LNCaP clone FGC (cell line): ENCODE results near the gene ZNF358.

ENCODE experiments used
- DNase-seq: peaks from one replicate; pipeline ENCODE4 v3.0.0-alpha.2; 2011; ENCODE audit warnings: low read depth
- H3K4me3 ChIP-seq: 2 replicates; pipeline ENCODE4 v1.5.1; 2011; ENCODE audit warnings: mild to moderate bottlenecking, low read depth, low read length, control low read depth
- TF ChIP-seq, protein P1 (sequence below): IDR thresholded peaks from 2 replicates; pipeline ENCODE4 v1.5.1; 2012; ENCODE audit warnings: mild to moderate bottlenecking; ENCODE audit not compliant: control insufficient read depth, insufficient read depth; ENCODE audit errors: extremely low read depth

Gene ZNF358

DNA sequence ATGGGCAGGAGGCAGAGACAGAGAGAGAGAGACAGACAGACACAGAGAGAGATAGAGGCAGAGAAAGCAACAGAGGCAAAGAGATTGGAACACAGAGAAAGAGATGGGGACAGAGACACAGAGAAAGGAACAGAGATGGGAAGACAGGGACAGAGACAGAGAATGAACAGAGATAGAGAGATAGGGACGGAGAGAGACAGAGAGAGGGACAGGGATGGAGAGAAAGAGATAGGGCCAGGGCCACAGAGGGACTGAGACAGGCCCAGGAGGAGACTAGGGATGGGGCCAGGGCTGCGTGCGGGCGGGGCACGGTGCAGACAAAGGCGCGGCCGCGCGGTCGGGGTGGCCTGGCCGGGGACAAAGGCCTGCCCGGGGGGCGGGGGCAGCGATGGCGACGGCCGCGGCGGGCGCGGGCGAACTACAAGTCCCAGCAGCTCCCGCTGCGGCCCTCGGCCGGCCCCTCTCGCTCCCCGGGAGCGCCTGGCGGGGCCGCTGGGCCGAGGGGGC is at the start of gene ZNF358:
ZNF358 (plus strand) TSS at position 459 of the 507 bp plus-strand sequence. CDS start 3,140 bp downstream, outside the sequence.
- H3K4me3 ChIP-seq, result peak within 1 kb of the TSS; percentile 86
- DNase-seq, result no peak
- TF ChIP-seq, protein P1, sequence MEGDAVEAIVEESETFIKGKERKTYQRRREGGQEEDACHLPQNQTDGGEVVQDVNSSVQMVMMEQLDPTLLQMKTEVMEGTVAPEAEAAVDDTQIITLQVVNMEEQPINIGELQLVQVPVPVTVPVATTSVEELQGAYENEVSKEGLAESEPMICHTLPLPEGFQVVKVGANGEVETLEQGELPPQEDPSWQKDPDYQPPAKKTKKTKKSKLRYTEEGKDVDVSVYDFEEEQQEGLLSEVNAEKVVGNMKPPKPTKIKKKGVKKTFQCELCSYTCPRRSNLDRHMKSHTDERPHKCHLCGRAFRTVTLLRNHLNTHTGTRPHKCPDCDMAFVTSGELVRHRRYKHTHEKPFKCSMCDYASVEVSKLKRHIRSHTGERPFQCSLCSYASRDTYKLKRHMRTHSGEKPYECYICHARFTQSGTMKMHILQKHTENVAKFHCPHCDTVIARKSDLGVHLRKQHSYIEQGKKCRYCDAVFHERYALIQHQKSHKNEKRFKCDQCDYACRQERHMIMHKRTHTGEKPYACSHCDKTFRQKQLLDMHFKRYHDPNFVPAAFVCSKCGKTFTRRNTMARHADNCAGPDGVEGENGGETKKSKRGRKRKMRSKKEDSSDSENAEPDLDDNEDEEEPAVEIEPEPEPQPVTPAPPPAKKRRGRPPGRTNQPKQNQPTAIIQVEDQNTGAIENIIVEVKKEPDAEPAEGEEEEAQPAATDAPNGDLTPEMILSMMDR, result no peak

DNA sequence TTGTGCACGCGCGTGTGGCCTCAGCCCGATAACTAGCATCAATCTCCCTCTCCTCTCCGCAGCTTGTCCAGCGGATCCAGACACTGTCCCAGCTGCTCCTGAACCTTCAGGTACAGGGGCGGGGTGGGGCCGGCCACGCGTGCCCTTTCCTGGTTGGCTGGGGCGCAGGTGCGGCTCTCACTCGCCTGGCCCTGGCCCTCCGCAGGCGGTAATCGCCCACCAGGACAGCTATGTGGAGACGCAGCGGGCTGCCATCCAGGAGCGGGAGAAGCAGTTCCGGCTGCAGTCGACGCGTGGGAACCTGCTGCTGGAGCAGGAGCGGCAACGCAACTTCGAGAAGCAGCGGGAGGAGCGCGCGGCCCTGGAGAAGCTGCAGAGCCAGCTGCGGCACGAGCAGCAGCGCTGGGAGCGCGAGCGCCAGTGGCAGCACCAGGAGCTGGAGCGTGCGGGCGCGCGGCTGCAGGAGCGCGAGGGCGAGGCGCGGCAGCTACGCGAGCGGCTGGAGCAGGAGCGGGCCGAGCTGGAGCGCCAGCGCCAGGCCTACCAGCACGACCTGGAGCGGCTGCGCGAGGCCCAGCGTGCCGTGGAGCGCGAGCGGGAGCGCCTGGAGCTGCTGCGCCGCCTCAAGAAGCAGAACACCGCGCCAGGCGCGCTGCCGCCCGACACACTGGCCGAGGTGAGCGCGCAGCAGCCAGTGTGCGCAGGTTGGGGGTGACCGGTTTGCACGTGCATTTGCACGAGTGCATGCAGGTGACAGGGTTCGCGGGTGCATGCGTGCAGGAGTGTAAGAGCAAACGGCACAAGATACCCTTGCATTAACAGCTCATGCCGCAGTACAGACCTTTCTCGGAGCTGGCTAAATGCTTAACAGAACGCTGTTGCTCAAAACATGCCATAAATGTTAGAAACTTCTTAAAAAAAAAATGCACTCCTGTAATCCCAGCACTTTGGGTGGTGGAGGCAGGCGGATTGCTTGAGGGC is 48.6 kb upstream of the ZNF358 start:
- no peak overlapping the region for H3K4me3 ChIP-seq
- TF ChIP-seq, protein P1, result no peak
- no peak for DNase-seq

DNA sequence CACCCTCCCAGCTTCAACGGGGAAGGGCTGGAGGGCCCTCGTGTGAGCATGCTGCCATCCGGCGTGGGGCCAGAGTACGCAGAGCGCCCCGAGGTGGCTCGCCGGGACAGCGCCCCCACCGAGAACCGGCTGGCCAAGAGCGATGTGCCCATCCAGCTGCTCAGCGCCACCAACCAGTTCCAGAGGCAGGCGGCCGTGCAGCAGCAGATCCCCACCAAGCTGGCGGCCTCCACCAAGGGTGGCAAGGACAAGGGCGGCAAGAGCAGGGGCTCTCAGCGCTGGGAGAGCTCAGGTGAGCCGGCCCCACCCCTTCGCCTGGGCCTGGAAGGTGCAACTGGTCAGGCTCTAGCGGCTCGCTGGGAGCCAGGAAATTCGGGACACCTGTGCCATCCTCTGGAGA is 47.1 kb upstream of the ZNF358 start:
- DNase-seq, result no peak
- TF ChIP-seq, protein P1, result no peak
- no peak overlapping the region for H3K4me3 ChIP-seq

DNA sequence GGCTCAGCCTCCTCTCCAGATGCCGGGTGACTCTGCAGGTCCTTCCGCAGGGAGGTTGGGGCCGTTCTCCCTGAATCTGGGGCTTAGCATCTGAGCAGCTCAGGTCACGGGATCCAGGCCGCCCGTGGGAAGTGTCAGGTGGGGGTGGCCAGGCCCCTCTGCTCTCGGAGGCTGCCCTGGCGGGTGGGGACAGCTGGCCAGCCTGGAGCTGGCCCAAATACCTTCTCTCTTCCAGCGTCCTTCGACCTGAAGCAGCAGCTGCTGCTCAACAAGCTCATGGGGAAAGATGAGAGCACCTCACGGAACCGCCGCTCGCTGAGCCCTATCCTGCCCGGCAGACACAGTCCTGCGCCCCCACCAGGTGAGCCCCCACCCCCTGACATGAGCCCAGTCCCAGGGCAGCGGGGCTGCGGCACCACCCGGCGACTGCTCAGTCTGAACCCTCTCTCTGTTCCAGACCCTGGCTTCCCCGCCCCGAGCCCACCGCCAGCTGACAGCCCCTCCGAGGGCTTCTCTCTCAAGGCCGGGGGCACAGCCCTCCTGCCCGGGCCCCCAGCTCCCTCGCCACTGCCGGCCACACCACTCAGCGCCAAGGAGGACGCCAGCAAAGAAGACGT is 46.1 kb upstream of the ZNF358 start:
- no peak for DNase-seq
- no peak overlapping the region for H3K4me3 ChIP-seq
- TF ChIP-seq, protein P1, result no peak

DNA sequence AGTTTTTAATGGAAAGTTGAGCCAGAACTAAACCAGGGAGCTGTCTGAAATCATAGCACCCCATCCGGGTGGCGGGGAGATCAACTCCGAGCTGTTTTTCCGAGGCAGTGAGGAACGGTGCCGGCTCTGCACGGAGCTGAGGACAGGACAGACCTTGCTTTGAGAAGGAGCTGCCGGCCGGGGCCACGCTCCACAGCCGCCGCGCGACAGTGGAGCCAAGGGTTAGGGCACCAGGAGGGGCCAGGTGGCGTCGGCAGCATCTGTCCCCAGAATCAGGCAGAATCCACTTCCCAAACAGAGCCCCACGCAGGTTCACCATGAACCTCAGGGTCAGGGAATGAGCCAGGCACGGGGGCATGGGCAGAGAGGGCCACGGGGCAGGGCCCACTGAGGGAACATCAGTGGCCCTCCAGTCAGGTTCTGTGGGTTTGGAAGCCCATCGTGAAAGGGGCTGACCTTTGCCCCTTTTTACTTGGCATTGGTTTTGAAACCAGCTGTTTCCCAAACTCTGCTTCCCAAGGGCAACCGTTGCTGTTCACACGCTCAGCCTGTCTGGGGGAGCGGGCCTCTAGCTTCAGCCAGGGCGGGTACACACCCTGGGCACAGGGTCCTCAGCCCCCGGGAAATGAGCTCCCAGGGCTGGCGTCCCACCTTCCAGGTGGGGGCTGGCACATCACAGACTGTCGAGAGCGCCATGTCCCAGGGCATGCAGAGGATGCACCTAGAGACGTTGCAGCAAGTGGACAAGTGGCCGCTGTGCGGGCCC is 45.2 kb upstream of the ZNF358 start:
- no peak overlapping the region for H3K4me3 ChIP-seq
- DNase-seq, result no peak
- TF ChIP-seq, protein P1, result no peak
